ENCODE data around the gene ASB13. TPM values are rescaled to one million over a fixed set of nuclear protein-coding genes. Genes with fewer than 3 reads are reported as not detected.

Gene ASB13, protein sequence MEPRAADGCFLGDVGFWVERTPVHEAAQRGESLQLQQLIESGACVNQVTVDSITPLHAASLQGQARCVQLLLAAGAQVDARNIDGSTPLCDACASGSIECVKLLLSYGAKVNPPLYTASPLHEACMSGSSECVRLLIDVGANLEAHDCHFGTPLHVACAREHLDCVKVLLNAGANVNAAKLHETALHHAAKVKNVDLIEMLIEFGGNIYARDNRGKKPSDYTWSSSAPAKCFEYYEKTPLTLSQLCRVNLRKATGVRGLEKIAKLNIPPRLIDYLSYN
- total RNA-seq (2022; extraction: Qiagen RNA extraction; ENCODE audit: low read depth) = 17.9 to 25.0 TPM (median 21.1 TPM) in 5 replicates

DNA sequence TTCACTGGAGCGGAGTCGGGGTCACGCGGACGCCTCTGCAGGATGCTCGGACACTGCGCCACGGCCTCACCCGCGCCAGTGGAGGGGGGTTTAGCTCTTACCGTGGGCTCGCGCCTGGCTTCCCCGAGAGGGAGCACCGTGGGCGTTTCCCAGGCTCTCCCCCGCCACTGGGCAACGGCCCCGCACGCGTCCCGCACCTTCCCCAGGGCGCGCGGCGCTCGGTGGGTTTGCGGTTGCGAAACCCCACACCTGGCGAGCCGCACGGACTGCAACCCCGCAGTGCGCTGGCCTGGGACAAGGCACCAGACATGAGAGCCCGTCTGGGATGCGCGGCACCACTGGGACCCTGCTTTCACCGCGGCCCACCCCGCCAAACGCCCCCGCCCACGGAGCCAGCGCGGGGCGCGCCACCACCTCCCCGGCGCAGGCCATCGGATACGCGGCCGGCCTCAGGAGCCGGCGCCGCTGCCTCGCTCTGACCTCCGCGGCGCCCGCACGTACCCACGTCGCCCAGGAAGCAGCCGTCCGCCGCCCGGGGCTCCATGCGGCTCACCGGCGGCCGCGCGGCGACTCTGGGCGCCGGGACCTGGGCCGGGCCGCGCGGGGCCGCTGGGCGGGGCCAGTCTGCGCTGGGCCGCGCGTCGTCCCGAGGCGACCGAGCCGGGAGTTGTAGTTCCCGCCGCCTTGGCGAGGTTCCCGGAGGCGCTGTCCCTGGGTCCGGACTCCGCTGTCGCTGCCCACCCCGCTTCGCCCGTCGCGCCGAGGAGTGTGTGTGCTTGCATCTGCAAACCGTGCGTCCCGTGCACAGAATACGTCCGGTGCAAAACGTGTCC is at the start of gene ASB13:
Gene ASB13, minus strand, starts transcription at position 588 of the 833 bp plus-strand sequence. Its CDS starts 44 bp downstream, at position 544.

GRCh38 chr10:5684318-5684970 is 18.0 kb upstream of the ASB13 start, which contains the start of gene TASOR2:
Gene TASOR2, plus strand, starts transcription at chr10:5684838. Its CDS starts 35,805 bp downstream, at chr10:5720643.

Other genes with a start within 250 kb of the ASB13 start
- gene CALML5, start 167.0 kb downstream of the ASB13 start, total RNA-seq (2022; extraction: Qiagen RNA extraction; ENCODE audit: low read depth) = not detected in 5 replicates
- not detected in 5 replicates for gene CALML3, start 141.6 kb downstream of the ASB13 start, total RNA-seq (2022; extraction: Qiagen RNA extraction; ENCODE audit: low read depth)
- 22.1 to 39.4 TPM (median 35.8 TPM) in 5 replicates for gene TASOR2, start 18.2 kb upstream of the ASB13 start, total RNA-seq (2022; extraction: Qiagen RNA extraction; ENCODE audit: low read depth)
- 198 to 267 TPM (median 211 TPM) in 5 replicates for gene GDI2, start 146.8 kb upstream of the ASB13 start, total RNA-seq (2022; extraction: Qiagen RNA extraction; ENCODE audit: low read depth)
- 8.0 to 12.3 TPM (median 11.1 TPM) in 5 replicates for gene ANKRD16, start 223.3 kb upstream of the ASB13 start, total RNA-seq (2022; extraction: Qiagen RNA extraction; ENCODE audit: low read depth)
- 35.9 to 44.7 TPM (median 37.8 TPM) in 5 replicates for gene FBH1, start 223.6 kb upstream of the ASB13 start, total RNA-seq (2022; extraction: Qiagen RNA extraction; ENCODE audit: low read depth)

All from A549 treated with GW870086 at 1 μM for 4 hours (cell line).